CD4-positive, alpha-beta T cell (primary cell): ENCODE results near the gene COL5A1. TPM values are rescaled to one million over a fixed set of nuclear protein-coding genes. Genes with fewer than 3 reads are reported as not detected.

Experiments
- ATAC-seq: fragments of 200-7000 bp; cut with Tn5 transposase; one replicate; pipeline ENCODE4 v1.10.0; 2022; ENCODE audit warnings: mild to moderate bottlenecking; ENCODE audit not compliant: poor library complexity
- CTCF ChIA-PET: fragments of 350-600 bp; sonication (Branson Sonifier 250); formaldehyde crosslinking; loops from one replicate; lab custom pipeline; 2021; ENCODE audit warnings: antibody characterized with exemption, inconsistent platforms; lab: Charles Lee
- POLR2A ChIA-PET: fragments of 350-600 bp; sonication (Branson Sonifier 250); formaldehyde crosslinking; loops from one replicate; lab custom pipeline; 2021; ENCODE audit warnings: antibody characterized with exemption, inconsistent platforms; lab: Charles Lee
- DNase-seq, 14 experiments: peaks; one replicate each; pipeline ENCODE4 v3.0.0-alpha.2; 2013 to 2020; ENCODE audit warnings: mixed read lengths in 2 of 14
- H3K27ac ChIP-seq, 2 donors: one replicate each; pipeline versions ENCODE4 v1.5.1 to v1.7.0; 2013; ENCODE audit warnings: low read length in 2 of 2, low read depth in 1 of 2, mild to moderate bottlenecking in 1 of 2
- H3K27me3 ChIP-seq, 2 experiments: 1 replicate in 1 of 2; 2 replicates in 1 of 2; pipeline versions ENCODE4 v1.6.1 to v1.7.0; 2013; ENCODE audit warnings: low read length in 2 of 2, control low read depth in 1 of 2, mild to moderate bottlenecking in 1 of 2, moderate library complexity in 1 of 2; ENCODE audit not compliant: insufficient read depth in 2 of 2, control insufficient read depth in 1 of 2
- H3K36me3 ChIP-seq: one replicate; pipeline ENCODE4 v1.6.1; 2013; ENCODE audit warnings: low read length, control low read depth; ENCODE audit not compliant: insufficient read depth
- H3K4me1 ChIP-seq: one replicate; pipeline ENCODE4 v1.6.1; 2013; ENCODE audit warnings: low read length, control low read depth; ENCODE audit not compliant: insufficient read depth
- H3K4me3 ChIP-seq: one replicate; pipeline ENCODE4 v1.5.1; 2013; ENCODE audit warnings: mild to moderate bottlenecking, low read length, moderate library complexity
- H3K9me3 ChIP-seq, 2 experiments: 1 replicate in 1 of 2; 2 replicates in 1 of 2; pipeline versions ENCODE4 v1.6.1 to v1.7.0; 2013; ENCODE audit warnings: low read length in 2 of 2, mild to moderate bottlenecking in 2 of 2, control low read depth in 1 of 2, moderate library complexity in 1 of 2; ENCODE audit not compliant: control insufficient read depth in 1 of 2, insufficient read depth in 1 of 2
- H3K27ac Mint-ChIP-seq: one replicate; pipeline ENCODE4 v1.8.0; 2020; ENCODE audit warnings: mixed read lengths
- H3K27me3 Mint-ChIP-seq: one replicate; pipeline ENCODE4 v1.8.0; 2021; ENCODE audit warnings: mixed read lengths
- H3K36me3 Mint-ChIP-seq: one replicate; pipeline ENCODE4 v1.8.0; 2021; ENCODE audit warnings: low read depth, mixed read lengths
- H3K4me1 Mint-ChIP-seq: one replicate; pipeline ENCODE4 v1.8.0; 2021; ENCODE audit warnings: low read depth, mixed read lengths
- H3K4me3 Mint-ChIP-seq: one replicate; pipeline ENCODE4 v1.8.0; 2020; ENCODE audit warnings: mild to moderate bottlenecking, mixed read lengths
- H3K9me3 Mint-ChIP-seq: one replicate; pipeline ENCODE4 v1.8.0; 2020; ENCODE audit warnings: mixed read lengths
- intact Hi-C, 2 experiments: fragments of 100-400 bp; cut with DNase I in 1 of 2; cut with micrococcal nuclease in 1 of 2; formaldehyde crosslinking; loops; one replicate each; pipeline versions ENCODE4 v1.15.1 to v1.9.0; 2023 to 2025; cut with DNase I, micrococcal nuclease
- total RNA-seq, 174 experiments: library from RNA in 2 of 174; stranded (reverse) in 2 of 174; gene quantifications; one replicate each; pipeline ENCODE4 v1.2.3 and lab custom pipeline; 2021 to 2026
- TF ChIP-seq, protein P1 (sequence below): fragments of 200-600 bp; IDR thresholded peaks from one replicate; pipeline ENCODE4 v1.8.0; 2022; ENCODE audit warnings: antibody characterized with exemption, mild to moderate bottlenecking

The COL5A1 gene
- total RNA-seq, 2 experiments from 2014 or later: 0.41 to 0.50 TPM

DNA sequence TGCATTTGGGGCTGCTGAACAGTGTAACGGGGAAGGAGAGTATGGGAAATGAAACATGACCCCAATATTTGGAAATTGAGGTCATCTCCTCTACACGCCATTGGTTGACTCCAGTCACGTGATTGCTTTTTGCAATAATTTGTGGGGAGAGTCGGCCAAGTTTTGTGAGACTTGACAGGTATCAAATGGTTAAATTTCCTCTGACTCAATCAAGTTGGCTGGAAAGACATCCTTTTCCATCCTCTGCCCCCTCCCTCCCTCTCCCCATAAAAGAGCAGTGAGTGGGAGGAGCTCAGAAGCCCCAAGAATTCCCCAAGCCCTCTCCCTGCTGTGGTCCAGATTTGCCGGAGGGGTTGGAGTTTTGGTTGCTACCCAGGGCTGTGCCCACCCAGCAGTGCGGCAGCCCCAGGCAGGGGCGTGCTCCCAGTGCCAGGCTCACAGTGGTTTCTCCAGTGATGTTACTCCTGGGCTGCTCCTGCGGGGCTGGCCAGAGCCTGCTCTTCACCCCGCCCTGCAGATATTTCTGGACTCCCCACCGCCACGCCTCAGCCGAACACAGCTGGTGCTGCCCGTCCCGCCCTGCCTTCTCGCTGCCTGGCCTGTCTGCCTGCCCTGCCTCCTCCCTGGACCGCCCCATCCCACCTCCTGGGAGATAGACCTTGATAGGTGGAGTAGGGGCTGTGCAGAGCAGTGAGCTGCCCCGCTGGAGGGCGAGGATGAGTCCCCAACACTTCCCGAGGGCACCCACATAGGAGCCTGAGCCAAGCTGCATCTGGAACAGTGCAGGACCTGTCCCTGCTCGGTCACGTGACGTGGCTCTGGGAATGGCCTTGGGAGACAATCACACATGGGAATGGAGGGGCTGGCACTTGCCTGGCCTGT lies 3.4 kb downstream of the COL5A1 start:
- TF ChIP-seq, protein P1, sequence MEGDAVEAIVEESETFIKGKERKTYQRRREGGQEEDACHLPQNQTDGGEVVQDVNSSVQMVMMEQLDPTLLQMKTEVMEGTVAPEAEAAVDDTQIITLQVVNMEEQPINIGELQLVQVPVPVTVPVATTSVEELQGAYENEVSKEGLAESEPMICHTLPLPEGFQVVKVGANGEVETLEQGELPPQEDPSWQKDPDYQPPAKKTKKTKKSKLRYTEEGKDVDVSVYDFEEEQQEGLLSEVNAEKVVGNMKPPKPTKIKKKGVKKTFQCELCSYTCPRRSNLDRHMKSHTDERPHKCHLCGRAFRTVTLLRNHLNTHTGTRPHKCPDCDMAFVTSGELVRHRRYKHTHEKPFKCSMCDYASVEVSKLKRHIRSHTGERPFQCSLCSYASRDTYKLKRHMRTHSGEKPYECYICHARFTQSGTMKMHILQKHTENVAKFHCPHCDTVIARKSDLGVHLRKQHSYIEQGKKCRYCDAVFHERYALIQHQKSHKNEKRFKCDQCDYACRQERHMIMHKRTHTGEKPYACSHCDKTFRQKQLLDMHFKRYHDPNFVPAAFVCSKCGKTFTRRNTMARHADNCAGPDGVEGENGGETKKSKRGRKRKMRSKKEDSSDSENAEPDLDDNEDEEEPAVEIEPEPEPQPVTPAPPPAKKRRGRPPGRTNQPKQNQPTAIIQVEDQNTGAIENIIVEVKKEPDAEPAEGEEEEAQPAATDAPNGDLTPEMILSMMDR: no peak
- Histone ChIP-seq H3K27ac (no peak overlapping the region), H3K36me3 (no peaks in the 10 kb centered on the region), H3K4me1 (peaks cover 15% of the 10 kb centered on the region), H3K9me3 (no peaks in the 10 kb centered on the region), H3K4me3 (no peak overlapping the region), H3K27me3 (peaks cover 9 to 11% of the 10 kb centered on the region in 2 experiments)
- Mint-ChIP-seq H3K27ac (no peak overlapping the region), H3K4me3 (no peak overlapping the region), H3K9me3 (no peaks in the 10 kb centered on the region), H3K4me1 (no peaks in the 10 kb centered on the region), H3K36me3 (no peaks in the 10 kb centered on the region), H3K27me3 (peaks cover 15% of the 10 kb centered on the region)
- intact Hi-C loops: loop anchor here (5.0 to 10.0 kb wide), 2 partner anchors 198 to 480 kb away; partner anchors contain the start of gene RNU6ATAC (in 1 of the 2)
- ATAC-seq (no peak), DNase-seq (no peak)
- ChIA-PET CTCF (no interaction called here), POLR2A (no interaction called here)

DNA sequence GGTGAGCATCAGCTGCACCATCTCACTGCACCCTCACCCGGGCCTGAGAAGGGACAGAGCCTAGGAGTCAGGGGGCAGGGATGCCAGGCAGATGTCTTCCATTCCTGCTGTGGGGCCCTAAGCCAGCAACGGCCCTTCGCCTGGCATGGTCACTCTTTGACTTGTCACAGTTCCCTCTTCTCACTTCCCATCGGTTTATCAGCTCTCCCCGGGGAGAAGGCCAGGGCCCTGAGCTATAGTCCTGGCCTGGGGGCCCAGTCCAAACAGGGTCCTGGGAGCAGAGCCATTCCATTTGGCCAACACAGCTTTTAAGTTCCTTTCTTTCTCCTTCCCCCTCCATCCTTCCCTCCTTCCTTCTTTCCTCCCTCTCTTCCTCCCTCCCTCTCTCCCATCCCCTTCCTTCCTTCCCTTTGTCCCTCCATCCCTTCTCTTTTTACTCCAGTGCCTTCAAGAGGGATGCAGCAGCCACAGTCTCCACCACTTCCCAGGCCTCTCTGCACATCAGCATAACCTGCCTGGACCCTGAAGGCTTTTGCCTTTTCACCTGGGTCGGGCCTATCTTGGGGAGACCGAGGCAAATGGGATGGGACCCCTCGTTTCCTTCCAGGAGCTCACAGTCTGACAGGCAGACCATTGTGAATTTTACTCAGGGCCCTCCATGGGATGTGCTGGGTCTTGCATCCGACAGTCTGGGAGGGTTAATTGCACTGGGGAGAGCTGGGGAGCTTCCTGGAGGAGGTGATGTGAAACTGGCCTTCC lies 4.2 kb downstream of the COL5A1 start:
- H3K4me1 Mint-ChIP-seq: no peaks in the 10 kb centered on the region
- H3K27me3 Mint-ChIP-seq: peaks cover 8% of the 10 kb centered on the region
- TF ChIP-seq, protein P1: no peak
- Histone ChIP-seq H3K9me3 (no peaks in the 10 kb centered on the region), H3K36me3 (no peaks in the 10 kb centered on the region), H3K4me1 (peaks cover 15% of the 10 kb centered on the region), H3K27ac (no peak overlapping the region), H3K4me3 (no peak overlapping the region), H3K27me3 (peaks cover 7 to 11% of the 10 kb centered on the region in 2 experiments)
- no peaks in the 10 kb centered on the region for H3K9me3 Mint-ChIP-seq
- no peak overlapping the region for H3K4me3 Mint-ChIP-seq
- DNase-seq: no peak
- intact Hi-C loops: loop anchor here in 1 of 2 experiments (10.0 kb wide), 1 partner anchor 481 kb away; the partner anchor contains the start of gene RNU6ATAC
- CTCF ChIA-PET: no interaction called here
- H3K27ac Mint-ChIP-seq: no peak overlapping the region
- H3K36me3 Mint-ChIP-seq: no peaks in the 10 kb centered on the region
- POLR2A ChIA-PET: no interaction called here
- ATAC-seq: no peak

DNA sequence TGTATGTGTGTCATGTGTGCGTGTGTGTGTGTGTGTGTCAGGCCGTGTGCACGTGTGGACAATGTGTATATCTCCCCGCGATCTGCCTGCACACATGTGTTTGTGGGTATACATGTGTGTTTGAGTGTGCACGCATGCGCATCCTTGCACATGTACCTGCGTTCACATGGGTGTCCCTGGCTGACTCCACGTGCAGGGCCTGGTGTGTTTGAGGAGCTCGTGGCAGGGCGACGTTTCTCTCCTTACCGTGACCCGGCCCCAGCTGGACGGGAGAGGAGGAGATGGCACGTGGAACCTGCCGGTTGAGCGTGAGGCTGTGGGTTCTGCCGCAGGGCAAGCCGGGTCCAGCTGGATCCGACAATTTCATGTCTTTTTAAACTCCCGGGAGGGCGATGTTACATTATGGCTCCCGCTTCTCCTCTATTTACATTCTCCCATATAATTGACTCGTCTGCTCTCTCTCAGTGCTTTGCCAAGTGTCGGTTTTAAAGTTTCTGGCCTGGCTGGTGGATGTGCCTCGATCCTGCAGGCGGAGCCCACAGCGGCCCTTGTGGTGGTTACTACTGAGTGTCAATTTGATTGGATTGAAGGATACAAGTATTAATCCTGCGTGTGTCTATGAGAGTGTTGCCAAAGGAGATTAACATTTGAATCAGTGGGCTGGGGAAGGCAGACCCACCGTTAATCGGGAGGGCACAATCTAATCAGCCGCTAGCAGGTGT lies 5.9 kb downstream of the COL5A1 start:
- Histone ChIP-seq H3K27ac (no peak overlapping the region), H3K4me3 (no peak overlapping the region), H3K36me3 (no peaks in the 10 kb centered on the region), H3K4me1 (peaks cover 10% of the 10 kb centered on the region), H3K9me3 (no peaks in the 10 kb centered on the region), H3K27me3 (peaks cover 4 to 6% of the 10 kb centered on the region in 2 experiments)
- Mint-ChIP-seq H3K27me3 (peaks cover 8% of the 10 kb centered on the region), H3K36me3 (no peaks in the 10 kb centered on the region), H3K27ac (no peak overlapping the region), H3K9me3 (no peaks in the 10 kb centered on the region), H3K4me1 (no peaks in the 10 kb centered on the region), H3K4me3 (no peak overlapping the region)
- ATAC-seq (no peak), DNase-seq (no peak)
- intact Hi-C loops: loop anchor here in 1 of 2 experiments (10.0 kb wide), 1 partner anchor 483 kb away; the partner anchor contains the start of gene RNU6ATAC
- TF ChIP-seq, protein P1: no peak
- ChIA-PET POLR2A (no interaction called here), CTCF (no interaction called here)
